Stomach (tissue), 19 donors: Measurements from ENCODE around the gene MIPOL1. TPM values are rescaled to one million over a fixed set of nuclear protein-coding genes. Genes with fewer than 3 reads are reported as not detected.
A peak's percentile ranks its signal among the peaks of the same experiment; 100 is the strongest.

Experiments
- DNase-seq, 2 donors: peaks; one replicate each; pipeline versions ENCODE4 v3.0.0 to v3.0.0-alpha.2; 2013 to 2019
- H3K27ac ChIP-seq, 5 donors: fragments of 200-600 bp in 4 of 5; sonication (generic) in 4 of 5; one replicate each; pipeline ENCODE4 v1.5.1; 2013 to 2019; ENCODE audit warnings: mild to moderate bottlenecking in 1 of 5, moderate library complexity in 1 of 5
- H3K27me3 ChIP-seq, 3 donors: fragments of 200-600 bp; sonication (generic); one replicate each; pipeline ENCODE4 v1.5.1; 2017 to 2019; ENCODE audit warnings: mixed run types in 1 of 3
- H3K36me3 ChIP-seq, 4 donors: fragments of 200-600 bp; sonication (generic); 1 replicate in 3 of 4; 2 replicates in 1 of 4; pipeline ENCODE4 v1.5.1; 2016 to 2019
- H3K4me1 ChIP-seq, 4 donors: fragments of 200-600 bp; sonication (generic); one replicate each; pipeline ENCODE4 v1.5.1; 2016 to 2019
- H3K4me3 ChIP-seq, 4 donors: fragments of 200-600 bp; sonication (generic) in 3 of 4; one replicate each; pipeline ENCODE4 v1.5.1; 2016 to 2019; ENCODE audit warnings: mild to moderate bottlenecking in 1 of 4
- H3K9me3 ChIP-seq, 4 donors: fragments of 200-600 bp; sonication (generic); one replicate each; pipeline ENCODE4 v1.5.1; 2016 to 2019
- CTCF ChIP-seq, 7 experiments: fragments of 450-650 bp in 4 of 7; fragments of 200-600 bp in 3 of 7; sonication (generic) in 3 of 7; IDR thresholded peaks; one replicate each; pipeline ENCODE4 v1.5.1; 2016 to 2019; ENCODE audit warnings: antibody characterized with exemption in 7 of 7, control low read depth in 2 of 7, mild to moderate bottlenecking in 1 of 7
- EP300 ChIP-seq: sonication (generic); formaldehyde crosslinking; IDR thresholded peaks from one replicate; pipeline ENCODE4 v1.6.1; 2017; ENCODE audit warnings: antibody characterized with exemption
- POLR2A ChIP-seq, 4 donors: fragments of 450-650 bp; IDR thresholded peaks; one replicate each; pipeline ENCODE4 v1.6.1; 2016; ENCODE audit warnings: antibody characterized with exemption in 4 of 4, control low read depth in 2 of 4, mild to moderate bottlenecking in 1 of 4, moderate library complexity in 1 of 4
- POLR2AphosphoS5 ChIP-seq, 3 donors: sonication (generic); formaldehyde crosslinking; IDR thresholded peaks; one replicate each; pipeline ENCODE4 v1.6.1; 2016; ENCODE audit warnings: antibody characterized with exemption in 3 of 3
- WGBS, 5 donors: extraction: QIAGEN DNeasy Blood & Tissue Kit in 3 of 5; methylation state at CpG; one replicate each; pipeline versions ENCODE4 v1.1.5 to v1.1.7; 2013 to 2018; 5-methylcytosine and 5-hydroxymethylcytosine counted together
- intact Hi-C: fragments of 100-400 bp; cut with DNase I; formaldehyde crosslinking; loops from one replicate; pipeline ENCODE4 v1.15.1; 2023; ENCODE audit warnings: low total_unique reads
- long read RNA-seq, 10 donors: transcript quantifications; one replicate each; lab custom pipeline, GENCODE V29; 2026
- polyA plus RNA-seq, 3 donors: library from polyadenylated mRNA; stranded (reverse); fragments of 200-250 nt; gene quantifications; one replicate each; pipeline ENCODE4 v1.2.3, GENCODE V29; 2013
- total RNA-seq, 5 donors: library from RNA; depleted of rRNA; stranded (reverse); fragments of >200 nt; gene quantifications; one replicate each; pipeline versions ENCODE4 v1.1.0 to v1.2.3, GENCODE V29; 2014 to 2016
- donor health status: healthy with polysubstance abuse.
- donor health status: Bipolar disorder and iron deficiency.
- donor health status: healthy.

MIPOL1 gene
- total RNA-seq (100 to 1,000 TPM in 1 of 5 donors, 10 to 100 TPM in 3, 1 to 10 TPM in 1; 4.6 to 133 (median 45.1) TPM), polyA plus RNA-seq (1 to 10 TPM; 2.2 to 4.9 (median 3.3) TPM)
- long read RNA-seq, donor 1: 0 reads
- long read RNA-seq, donor 2: 0 reads
- long read RNA-seq, donor 3: 0 reads
- long read RNA-seq, donor 4: 0 reads
- long read RNA-seq, donor 5: 0 reads
- long read RNA-seq, donor 6: 0 reads
- long read RNA-seq, donor 7: 0 reads
- long read RNA-seq, donor 8: 0 reads
- long read RNA-seq, donor 9: 0 reads
- long read RNA-seq, donor 10: 0 reads

DNA sequence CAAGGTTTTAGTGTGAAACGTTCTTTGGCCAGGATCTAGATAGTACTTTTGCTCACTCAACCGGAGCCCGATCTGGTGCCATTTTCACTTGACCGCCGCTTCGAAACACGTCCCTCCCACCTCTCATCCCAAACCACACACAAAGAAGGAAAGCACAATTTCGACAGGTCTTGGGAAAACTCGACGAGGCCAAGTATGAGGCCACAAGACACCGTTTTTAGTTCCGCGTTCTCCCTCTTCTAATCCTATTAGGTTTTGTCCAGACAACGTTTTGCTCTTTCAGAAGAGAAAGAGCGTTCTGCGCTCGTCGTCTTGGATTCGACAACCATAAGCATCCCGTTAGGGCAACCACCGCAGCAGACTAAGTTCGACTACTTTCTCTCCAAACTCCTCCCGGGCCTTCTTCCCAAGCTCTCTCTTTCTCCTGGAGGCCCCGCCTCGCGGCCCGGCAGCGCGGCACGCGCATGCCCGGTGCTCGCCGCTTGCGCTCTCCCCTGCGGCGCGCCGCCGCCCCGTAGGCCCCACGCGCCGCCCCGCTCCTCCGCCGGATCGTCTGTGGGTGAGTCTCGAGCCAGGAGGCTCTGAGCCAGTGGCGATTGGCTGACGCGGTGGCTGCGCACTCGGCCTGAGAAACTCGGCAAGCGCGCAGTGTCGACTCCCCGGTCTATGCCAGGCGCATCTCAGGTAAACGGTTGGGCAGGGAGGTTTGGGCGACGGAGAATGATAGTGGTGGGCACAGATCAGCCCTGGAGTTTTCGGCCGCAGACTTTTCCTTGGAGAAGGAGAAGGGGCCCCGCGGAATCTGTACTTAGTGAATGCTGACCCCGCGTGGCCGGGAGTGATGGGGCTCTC is at the start of gene MIPOL1:
TSS of gene MIPOL1 (plus strand) at position 517 of the 852 bp plus-strand sequence. CDS start 49,952 bp downstream, outside the sequence.
- H3K4me1 ChIP-seq: peaks cover 5 to 46% (median 31%) of the 10 kb centered on the region in 4 donors
- peak within 1 kb of the TSS; percentile 56 to 69 (median 64) for H3K4me3 ChIP-seq
- no peaks in the 10 kb centered on the region for H3K27me3 ChIP-seq
- peak within 1 kb of the TSS; percentile 86 to 93 (median 88) for H3K27ac ChIP-seq
- H3K9me3 ChIP-seq: no peaks in the 10 kb centered on the region
- TF ChIP-seq POLR2A (IDR thresholded peaks at IDR 0.05): peak in 1 of 4 donors; percentile 34
- no peak for TF ChIP-seq EP300
- peak; percentile 48 to 83 (median 81) for TF ChIP-seq POLR2AphosphoS5 (IDR thresholded peaks at IDR 0.05)
- TF ChIP-seq CTCF (IDR thresholded peaks at IDR 0.05): peak in 3 of 7 experiments; percentile 6 to 26 (median 16)
- peak; percentile 88 to 95 for DNase-seq
- intact Hi-C loops: no loop called here
- WGBS, 5 donors: 1 to 3% (median 2%) methylated on average over 45 to 70 of the region's 70 CpGs
- no peaks in the 10 kb centered on the region for H3K36me3 ChIP-seq

- TF ChIP-seq CTCF (IDR thresholded peaks at IDR 0.05) (peak in 5 of 7 experiments; percentile 8 to 74 (median 52)), POLR2A (IDR thresholded peaks at IDR 0.05) (no peak)
- no peaks in the 10 kb centered on the region for H3K36me3 ChIP-seq
- peaks cover 0 to 8% (median 3%) of the 10 kb centered on the region in 4 donors for H3K4me1 ChIP-seq
- intact Hi-C loops: no loop called here
- WGBS, 5 donors: 0 to 1% (median 0%) methylated on average over 3 of the region's 3 CpGs
- peaks cover 0 to 9% (median 7%) of the 10 kb centered on the region in 4 donors for H3K9me3 ChIP-seq
- no peak overlapping the region for H3K4me3 ChIP-seq
- DNase-seq: peak in 1 of 2 donors; percentile 60
- no peak overlapping the region for H3K27ac ChIP-seq
- H3K27me3 ChIP-seq: no peaks in the 10 kb centered on the region
These were observed 47.3 kb upstream of the MIPOL1 start for GRCh38 chr14:37150414-37150813.

DNA sequence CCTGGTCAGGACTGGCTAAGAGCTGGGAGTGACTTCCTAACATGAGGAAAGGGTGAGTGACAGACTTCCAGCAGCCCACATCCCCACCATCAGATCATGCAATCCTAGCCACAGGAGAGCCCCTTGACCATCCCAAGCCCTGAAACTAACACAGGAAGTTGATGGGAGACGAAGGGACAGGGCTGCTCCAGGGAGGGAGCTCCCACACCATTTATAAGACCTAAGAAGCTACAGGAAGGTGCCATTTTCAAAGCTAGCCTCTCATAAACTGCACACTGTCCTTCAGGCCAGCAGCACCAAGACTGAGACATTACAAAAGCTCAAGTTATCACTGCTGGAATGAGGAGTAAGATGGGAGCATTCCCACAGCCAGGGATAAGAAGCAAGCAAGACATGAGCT is 44.7 kb upstream of the MIPOL1 start:
- intact Hi-C loops: no loop called here
- no peak for DNase-seq
- WGBS, 5 donors: 15 to 46% (median 41%) methylated on average over 1 of the region's 1 CpG
- TF ChIP-seq EP300 (no peak), POLR2A (IDR thresholded peaks at IDR 0.05) (no peak), POLR2AphosphoS5 (IDR thresholded peaks at IDR 0.05) (no peak), CTCF (IDR thresholded peaks at IDR 0.05) (no peak)
- Histone ChIP-seq H3K36me3 (no peaks in the 10 kb centered on the region), H3K9me3 (peaks cover 0 to 15% (median 10%) of the 10 kb centered on the region in 4 donors), H3K27ac (no peak overlapping the region), H3K27me3 (no peaks in the 10 kb centered on the region), H3K4me3 (no peak overlapping the region), H3K4me1 (peaks cover 0 to 8% (median 3%) of the 10 kb centered on the region in 4 donors)

- H3K36me3 ChIP-seq: no peaks in the 10 kb centered on the region
- DNase-seq: no peak
- H3K27ac ChIP-seq: no peak overlapping the region
- H3K27me3 ChIP-seq: no peaks in the 10 kb centered on the region
- no peak overlapping the region for H3K4me3 ChIP-seq
- peaks cover 0 to 8% (median 3%) of the 10 kb centered on the region in 4 donors for H3K4me1 ChIP-seq
- intact Hi-C loops: no loop called here
- 81 to 92% (median 89%) methylated on average over 5 of the region's 5 CpGs for WGBS, 5 donors
- peaks cover 0 to 15% (median 10%) of the 10 kb centered on the region in 4 donors for H3K9me3 ChIP-seq
- TF ChIP-seq CTCF (IDR thresholded peaks at IDR 0.05) (no peak), POLR2A (IDR thresholded peaks at IDR 0.05) (no peak), POLR2AphosphoS5 (IDR thresholded peaks at IDR 0.05) (no peak), EP300 (no peak)
These were observed 44.3 kb upstream of the MIPOL1 start for GRCh38 chr14:37153483-37153882.
